Endothelial cell of umbilical vein (primary cell): Measurements from ENCODE around the gene PLSCR1.

Experiments used
- EZH2 ChIP-seq: IDR thresholded peaks from 2 replicates; pipeline ENCODE4 v1.6.1; 2012; ENCODE audit warnings: borderline replicate concordance, low read depth, mild to moderate bottlenecking, moderate library complexity, low read length, inconsistent platforms; ENCODE audit not compliant: severe bottlenecking
- JUN ChIP-seq: IDR thresholded peaks from 2 replicates; pipeline ENCODE4 v1.6.1; 2011; ENCODE audit warnings: borderline replicate concordance, low read depth; ENCODE audit not compliant: insufficient read length, insufficient read depth
- MAX ChIP-seq: IDR thresholded peaks from 2 replicates; pipeline ENCODE4 v1.6.1; 2011; ENCODE audit not compliant: insufficient read depth, insufficient read length
- POLR2A ChIP-seq: IDR thresholded peaks from 2 replicates; pipeline ENCODE4 v1.6.1; 2012; ENCODE audit warnings: low read depth, mild to moderate bottlenecking, control low read depth, low read length
- POLR2AphosphoS5 ChIP-seq: IDR thresholded peaks from 2 replicates; pipeline ENCODE4 v1.6.1; 2012; ENCODE audit warnings: low read depth, mild to moderate bottlenecking, control low read depth, low read length, moderate library complexity; ENCODE audit not compliant: insufficient read depth
- TF ChIP-seq, protein P1 (sequence below), 2 donors: IDR thresholded peaks; 1 replicate in 1 of 2; 2 replicates in 1 of 2; pipeline ENCODE4 v1.5.1; 2011; ENCODE audit warnings: low read length in 2 of 2, mild to moderate bottlenecking in 2 of 2, moderate library complexity in 2 of 2, control low read depth in 1 of 2, inconsistent platforms in 1 of 2, low read depth in 1 of 2; ENCODE audit not compliant: insufficient read depth in 1 of 2; ENCODE audit errors: extremely low read depth in 1 of 2

DNA sequence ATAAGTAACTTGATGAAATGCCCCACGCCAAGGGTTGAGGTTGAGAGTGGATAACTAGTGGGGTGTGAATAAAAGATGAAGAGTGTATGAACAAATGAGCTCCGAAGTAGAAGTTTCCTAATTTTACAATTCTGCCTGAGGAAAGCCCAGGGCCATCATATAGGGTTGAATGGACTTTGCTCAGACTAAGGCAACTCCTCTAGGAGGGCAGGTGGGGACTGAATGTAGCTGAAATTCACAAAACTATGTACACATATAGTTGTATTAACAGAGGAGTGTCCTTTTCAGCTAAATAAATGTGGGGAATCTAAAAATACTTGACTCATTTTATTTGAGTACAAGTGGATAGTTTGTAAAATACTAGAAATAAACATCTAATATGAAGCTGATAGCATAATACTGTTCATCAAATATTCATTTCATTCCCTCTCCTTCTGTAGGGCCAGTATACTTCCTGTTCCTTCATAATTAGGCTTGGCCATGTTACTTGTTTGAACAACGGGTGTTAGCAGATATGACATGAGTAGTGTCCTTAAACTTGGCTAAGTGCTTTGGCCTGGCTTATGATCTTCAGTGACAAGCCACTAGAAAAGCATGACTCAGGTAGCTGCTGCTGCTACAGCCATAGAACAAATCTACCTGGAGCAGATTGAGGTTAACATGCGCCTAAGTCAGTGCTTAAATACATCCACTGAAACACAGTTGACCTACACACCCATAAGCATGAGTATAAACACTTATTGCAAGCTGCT lies 26.5 kb downstream of the PLSCR1 start:
- TF ChIP-seq MAX (no peak), POLR2A (no peak), POLR2AphosphoS5 (no peak), JUN (no peak), EZH2 (no peak)
- TF ChIP-seq, protein P1, sequence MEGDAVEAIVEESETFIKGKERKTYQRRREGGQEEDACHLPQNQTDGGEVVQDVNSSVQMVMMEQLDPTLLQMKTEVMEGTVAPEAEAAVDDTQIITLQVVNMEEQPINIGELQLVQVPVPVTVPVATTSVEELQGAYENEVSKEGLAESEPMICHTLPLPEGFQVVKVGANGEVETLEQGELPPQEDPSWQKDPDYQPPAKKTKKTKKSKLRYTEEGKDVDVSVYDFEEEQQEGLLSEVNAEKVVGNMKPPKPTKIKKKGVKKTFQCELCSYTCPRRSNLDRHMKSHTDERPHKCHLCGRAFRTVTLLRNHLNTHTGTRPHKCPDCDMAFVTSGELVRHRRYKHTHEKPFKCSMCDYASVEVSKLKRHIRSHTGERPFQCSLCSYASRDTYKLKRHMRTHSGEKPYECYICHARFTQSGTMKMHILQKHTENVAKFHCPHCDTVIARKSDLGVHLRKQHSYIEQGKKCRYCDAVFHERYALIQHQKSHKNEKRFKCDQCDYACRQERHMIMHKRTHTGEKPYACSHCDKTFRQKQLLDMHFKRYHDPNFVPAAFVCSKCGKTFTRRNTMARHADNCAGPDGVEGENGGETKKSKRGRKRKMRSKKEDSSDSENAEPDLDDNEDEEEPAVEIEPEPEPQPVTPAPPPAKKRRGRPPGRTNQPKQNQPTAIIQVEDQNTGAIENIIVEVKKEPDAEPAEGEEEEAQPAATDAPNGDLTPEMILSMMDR (IDR thresholded peaks at IDR 0.05; ENCODE audit: extremely low read depth in 1 of 2, insufficient read depth in 1 of 2, low read depth in 1 of 2, low read length in 2 of 2) = no peak
